Activated CD8-positive, alpha-beta memory T cell treated with anti-CD3 and anti-CD28 coated beads for 48 hours (primary cell): ENCODE results near the gene LHX3.

ENCODE experiments used
- DNase-seq, 3 experiments: peaks; one replicate each; pipeline ENCODE4 v3.0.0-alpha.2; 2020; ENCODE audit warnings: low read depth in 2 of 3, low spot score in 2 of 3

The LHX3 gene

DNA sequence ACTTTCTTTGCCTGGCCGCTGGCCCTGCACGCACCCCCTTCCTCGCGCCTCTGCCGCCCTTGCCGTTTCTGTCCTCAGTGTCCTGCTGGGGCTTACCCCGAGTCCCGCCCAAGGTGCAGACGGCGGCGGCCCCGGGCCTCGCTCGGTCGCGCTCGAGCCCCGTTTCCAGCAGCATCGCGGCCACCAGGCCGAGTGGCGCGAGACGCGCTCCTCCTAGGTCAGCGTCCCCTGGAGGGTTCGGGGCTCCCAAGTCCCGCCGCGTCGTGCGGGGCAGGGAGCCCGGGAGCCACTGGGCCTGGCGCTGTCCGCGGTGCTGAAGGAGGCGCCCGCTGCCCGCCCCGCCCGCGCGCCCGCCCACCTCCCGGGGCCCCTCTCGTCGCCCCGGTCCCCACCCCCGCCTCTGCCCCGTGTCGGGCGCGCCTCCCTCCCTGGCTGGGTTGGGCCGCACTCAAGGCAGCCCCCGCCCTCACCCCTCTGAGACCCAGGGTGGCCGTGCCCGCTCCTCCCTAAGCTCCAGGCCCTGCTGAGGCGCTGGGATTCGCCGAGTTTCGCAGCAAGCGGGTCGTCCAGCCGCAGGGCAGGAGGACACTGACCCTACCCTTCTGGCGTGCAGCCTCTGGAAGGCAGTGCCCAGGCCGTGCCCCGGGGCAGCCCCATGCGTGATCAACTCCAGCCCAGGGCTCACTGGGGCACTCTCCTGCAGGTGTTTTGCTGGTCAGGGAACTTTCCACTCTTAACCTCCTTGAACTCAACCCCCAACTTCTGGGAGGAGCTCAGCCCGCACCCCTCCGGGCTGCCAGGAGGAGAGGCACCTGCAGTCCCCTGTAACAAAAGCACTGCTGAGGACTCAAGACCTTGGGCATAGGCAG, at the start of gene LHX3:
Gene LHX3, minus strand, starts transcription at position 291 of the 869 bp plus-strand sequence. Its CDS starts 116 bp downstream, at position 175.
- DNase-seq = no peak

DNA sequence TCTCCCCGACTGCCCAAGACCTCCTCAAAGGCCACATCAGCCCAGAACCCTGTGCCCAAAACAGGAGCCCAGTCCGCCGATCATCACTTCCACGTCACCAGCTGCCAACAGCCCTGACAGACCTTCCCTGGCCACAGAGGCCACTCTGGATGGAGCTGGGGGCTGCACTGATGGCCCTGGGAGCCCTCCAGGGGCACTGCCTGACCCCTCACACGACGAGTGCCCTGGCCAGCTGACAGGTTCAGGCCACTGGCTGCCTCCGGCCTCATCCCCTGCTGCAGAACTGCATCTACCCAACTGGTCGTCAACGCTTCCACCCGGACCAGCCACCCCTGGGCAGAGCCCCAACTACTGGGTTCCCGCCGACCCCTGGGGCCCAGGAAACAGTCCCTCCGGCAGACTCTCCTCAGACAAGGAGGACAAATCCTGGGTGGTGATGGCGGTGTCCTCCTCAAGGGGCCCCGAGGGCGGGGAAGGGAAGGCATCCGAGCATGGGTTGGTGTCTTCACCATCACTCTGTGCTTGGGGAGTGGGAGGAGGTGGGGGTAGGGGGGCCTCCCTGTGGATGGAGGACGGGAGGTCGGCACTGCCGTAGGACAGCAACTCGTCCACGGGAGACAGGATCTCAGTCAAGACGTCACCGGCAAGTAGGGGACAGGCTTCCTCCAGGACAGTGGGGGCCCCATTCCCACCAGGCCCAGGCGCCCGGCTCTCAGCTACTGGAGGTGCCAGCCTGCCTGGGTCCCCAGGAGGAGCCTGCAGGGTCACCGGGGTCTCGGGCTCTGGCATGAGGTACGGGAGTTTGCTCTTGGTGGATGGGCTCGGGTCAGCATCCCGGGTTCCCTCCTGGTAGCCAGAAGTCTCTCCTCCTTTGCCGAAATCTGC, 48.6 kb upstream of the LHX3 start:
- no peak for DNase-seq

DNA sequence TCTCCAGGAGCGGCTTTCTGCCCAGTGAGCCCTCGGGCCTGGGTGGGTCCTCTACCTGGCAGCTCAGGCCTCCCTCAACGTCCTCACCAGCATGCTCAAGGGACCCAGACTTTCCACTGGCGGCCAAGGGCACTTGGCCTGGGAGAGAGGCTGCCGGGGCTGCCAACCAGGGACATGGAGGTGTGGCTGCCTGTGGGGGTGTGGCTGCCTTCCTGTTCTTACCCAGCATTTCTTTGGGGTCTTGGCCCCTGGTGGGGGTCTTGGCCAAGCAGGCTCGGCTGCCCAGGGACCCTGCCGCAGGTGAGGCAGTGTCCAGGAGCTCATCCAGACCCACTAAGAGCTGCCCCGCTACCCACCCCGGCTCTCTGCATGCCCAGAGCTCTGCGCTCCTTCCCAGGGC, 47.9 kb upstream of the LHX3 start:
- no peak for DNase-seq

DNA sequence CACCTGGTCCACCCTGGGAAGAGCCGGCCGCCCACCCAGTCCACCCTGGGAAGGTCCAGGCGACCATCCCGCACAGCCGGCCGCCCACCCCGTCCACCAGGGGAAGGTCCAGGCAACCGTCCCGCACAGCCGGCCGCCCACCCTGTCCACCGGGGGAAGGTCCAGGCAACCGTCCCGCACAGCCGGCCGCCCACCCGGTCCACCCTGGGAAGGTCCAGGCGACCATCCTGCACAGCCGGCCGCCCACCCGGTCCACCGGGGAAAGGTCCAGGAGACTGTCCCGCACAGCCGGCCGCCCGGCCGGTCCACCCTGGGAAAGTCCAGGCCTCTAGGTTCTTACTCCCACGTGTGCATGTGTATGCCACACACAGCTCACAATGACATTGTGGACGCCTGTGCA, 47.4 kb upstream of the LHX3 start:
- no peak for DNase-seq

DNA sequence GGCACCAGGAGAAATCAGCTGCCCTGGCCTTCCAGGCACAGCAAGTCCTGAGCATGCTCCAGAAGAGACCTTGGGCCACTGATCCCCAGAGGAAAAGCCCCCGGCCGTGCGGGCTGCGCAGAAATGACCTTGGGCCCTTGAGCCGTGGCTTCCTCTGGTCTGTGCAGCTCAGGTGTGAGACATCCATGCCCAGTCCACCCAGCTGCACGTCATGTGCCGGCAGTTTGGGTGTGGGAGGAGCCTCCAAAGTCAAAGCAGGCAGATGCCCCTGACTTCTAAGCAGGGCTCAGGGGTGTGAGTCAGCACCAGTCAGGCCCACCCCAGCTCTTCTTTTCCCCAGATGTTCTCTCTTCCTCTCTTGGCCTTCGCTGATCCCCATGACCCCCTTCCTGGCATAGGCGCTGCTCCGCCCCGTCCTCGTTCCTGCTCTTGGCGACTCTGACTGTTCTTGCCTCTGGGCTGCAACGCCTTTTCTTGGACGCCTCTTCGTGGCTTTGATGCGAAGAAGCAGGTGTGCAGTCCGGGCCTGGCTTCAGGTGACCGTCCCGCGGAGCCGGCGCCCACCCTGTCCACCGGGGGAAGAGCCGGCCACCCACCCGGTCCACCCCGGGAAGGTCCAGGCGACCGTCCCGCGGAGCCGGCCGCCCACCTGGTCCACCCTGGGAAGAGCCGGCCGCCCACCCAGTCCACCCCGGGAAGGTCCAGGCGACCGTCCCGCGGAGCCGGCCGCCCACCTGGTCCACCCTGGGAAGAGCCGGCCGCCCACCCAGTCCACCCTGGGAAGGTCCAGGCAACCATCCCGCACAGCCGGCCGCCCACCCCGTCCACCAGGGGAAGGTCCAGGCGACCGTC, 46.6 kb upstream of the LHX3 start:
- no peak for DNase-seq

DNA sequence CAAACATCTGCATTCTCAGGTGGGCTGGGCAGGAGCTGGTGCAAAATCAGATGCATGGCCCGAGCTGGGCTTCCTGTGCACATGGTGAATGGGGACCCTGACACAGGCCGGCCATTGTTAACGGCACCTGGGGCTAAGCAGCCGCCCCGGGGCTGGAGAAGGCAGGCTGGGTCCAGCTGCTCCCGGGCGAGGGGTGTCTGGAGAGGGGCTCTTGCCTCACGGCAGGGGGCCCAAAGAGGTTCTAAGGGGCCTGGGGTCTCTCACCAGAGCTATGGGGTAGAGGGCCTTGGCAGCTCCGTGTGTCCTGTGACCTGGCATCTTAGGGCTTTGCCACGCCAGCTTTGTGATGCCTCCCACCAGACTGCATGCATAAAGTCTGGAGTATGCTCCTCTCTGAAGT, 45.7 kb upstream of the LHX3 start:
- DNase-seq = no peak

DNA sequence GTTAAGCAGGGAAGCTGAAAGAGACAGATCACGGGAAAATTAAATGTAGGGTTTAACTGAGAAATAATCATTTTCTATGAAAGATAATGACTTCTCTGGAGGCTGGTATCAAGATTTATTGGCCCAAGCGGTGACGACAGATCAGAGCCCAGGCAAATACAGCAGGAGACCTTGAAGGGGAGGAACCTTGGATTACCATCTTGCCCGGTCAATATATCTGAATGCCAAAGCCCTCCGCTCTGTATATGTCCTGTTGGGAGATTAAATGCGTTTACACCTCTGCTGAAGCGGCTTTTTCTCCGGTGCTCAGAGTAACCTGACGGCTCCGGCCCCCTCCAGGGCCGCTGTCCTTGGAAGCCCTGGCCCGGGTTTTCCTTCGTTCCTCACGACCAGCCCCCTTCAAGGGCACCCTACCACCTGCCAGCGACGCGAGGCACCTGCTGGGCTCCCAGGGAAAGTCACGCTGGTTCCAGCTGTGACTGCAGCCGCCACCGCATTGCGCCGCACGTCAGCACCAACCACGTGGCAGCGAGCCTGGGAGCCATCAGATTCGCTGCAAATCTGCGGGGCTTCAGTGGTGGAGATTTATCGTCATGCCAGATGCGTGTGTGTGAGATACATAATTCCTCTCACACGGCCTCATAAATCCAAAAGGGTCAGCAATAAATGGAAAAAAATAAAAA, 45.1 kb upstream of the LHX3 start:
- DNase-seq = no peak

DNA sequence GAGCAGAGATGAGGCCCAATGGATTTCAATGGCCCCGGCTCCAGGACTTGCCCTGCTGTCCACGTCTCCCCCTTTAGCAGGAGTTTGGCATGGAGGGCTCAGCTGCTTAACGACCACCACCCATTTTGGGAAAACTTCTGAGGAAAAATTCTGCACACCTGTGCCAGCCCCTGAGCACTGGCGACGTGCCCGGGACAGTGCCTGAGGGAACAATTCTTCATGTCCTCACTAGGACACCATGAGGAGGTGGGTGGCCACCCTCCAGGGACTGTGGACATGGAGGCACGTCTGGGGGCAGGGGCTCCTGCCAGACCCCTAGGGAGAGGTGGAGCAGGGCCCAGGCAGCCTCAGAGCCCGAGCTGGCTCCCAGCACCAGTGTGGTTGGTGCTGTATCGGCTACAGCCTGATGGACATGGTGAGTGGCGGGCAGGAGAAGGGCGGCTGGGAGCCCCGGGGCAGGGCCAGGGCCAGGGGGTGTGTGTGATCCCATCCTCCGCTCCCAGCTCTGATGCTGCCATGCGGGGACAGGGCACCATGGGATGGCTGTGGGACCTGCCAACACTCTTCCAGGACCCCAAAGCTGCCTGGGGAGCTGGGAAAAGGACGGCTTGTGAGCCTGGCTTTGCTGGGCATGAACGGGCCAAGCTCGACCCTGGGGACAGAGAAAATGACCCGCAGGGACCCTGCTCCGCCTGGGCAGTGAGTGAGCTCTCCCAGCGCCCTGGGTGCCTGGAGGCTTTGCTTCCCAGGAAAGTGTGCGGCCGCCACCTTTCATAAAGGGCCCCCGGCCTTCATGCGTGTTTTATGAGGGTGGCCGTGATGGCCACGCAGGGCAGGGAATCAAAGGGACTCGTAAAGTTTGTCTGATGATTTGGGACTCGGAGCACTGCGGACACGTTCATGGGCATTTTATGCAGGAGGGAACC, 44.3 kb upstream of the LHX3 start:
- DNase-seq = no peak

DNA sequence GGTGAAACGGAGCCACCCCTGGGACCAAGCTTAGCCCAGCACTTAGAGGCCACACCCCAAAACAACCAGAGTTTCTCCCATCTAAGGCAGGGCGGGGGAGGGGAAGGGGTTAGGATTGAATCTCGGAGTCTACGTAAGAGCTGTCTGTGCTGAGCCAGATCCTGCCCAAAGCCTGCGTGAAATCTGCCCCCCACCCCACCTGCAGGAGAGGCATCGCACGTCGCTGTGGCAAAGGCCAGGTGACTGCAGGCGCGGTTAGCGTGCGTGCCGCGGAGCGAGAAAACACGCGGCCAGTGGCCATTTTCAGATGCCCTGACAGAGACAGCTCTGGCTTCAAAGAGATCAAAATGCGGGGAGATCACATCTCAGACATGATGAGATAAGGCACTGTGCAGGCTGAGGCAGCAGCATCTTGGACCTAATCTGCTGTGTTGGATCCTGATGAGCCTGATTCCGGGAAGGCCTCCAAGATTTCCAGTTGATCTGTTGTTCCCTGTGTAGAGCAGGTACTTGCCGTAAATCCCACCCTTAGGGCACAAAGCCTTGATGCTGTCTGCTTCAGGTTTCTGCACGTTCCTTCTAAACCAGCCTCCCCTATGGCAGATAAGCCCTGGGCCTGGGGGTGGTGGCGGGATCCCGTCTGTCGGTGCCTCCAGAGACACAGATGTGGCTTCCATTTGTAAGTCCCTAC, 43.2 kb upstream of the LHX3 start:
- DNase-seq = no peak

DNA sequence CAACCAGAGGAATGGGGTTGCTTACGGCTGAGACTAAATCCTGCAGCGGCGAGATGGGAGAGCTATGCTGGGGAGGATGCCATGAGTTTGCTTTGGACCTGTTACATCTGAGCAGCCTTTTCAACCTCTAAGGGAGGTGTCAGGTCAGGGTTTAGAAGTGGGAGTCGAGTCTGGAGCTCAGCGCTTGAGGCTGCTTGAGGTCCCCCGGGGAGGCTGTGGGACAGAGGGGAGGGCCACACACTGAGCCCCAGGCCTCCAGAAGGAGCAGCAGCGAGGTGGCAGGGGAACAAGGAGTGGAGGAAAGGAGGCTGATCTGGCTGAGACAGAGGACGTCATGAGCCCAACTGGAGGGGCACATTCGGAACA, 42.6 kb upstream of the LHX3 start:
- no peak for DNase-seq

DNA sequence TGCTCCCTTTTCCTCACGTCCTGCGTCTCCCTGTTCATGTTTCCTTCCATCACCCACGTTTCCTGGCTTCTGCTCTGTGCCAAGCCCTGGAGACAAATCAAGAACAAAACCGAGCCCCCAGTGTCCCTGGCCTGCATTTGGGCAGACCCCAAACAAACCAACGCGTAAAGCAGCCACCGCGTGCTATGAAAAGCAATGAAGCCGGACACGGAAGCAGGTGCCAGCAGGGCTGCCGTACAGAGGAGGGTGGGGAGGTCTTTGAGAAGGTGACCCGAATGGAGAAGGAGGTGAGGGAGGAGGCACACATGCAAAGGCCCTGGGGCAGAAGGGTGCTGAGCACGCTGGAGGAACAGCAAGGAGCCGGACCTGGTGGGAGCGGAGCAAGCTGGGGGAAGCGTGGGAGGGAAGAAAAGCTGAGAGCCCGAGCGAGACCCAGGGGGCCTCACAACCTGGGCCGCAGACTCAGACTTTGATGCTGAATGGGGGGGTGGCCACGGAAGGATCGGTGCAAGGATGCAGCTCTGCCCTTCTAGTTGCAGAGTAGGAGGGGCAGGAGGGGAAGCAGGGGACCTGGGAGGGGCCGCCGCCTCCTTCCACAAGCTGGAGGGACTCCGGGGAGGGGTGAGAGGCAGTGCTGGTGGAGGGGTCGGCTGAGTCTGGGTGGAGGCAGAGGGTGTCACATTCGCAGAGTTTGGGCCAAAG, 42.1 kb upstream of the LHX3 start:
- DNase-seq = no peak

DNA sequence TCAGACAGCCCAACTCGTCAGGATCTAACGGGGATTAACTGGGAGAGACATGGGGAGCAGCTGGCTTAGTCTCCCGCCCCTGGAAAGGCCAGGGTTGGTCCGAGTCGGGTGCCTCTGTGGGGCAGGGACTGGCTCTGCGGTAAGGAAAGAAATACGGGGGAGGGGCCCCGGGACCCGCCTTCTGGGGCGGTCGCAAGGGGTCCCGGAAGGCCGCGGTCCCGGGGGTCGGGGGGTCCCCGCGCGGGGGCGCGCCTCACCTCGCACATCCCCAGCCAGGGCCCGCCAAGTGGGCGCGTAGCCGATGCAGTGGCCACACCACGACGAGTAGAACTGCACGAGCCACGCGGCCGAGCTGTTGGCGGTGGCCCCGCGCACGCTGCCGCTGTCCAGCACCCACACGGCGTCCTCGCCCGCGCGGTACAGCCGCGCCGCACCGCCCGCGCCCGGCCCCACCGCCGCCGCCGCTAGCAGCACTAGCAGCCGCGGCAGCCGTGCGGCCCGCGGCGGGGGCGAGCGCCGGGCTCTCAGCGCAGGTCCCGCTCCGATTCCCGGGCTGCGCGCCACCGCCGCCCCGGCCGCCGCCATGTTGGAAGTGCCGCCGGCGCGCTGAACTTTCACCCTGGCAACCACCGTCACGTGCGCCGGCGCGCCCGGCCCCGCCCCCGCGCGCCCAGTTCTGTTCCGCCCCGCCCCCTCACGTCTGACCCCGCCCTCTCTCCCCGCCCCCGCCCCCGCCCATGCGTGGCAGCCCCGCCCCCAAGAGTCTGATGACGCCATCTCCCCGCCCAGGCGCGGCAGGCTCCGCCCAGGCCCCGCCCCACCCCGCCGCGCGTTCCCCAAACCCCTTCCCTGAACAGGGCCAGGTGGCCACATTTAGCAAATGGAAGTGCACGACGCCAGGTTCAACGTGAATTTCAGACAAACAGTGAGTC, 40.6 kb upstream of the LHX3 start, which contains the start of gene QSOX2:
Gene QSOX2, minus strand, starts transcription at position 594 of the 932 bp plus-strand sequence. Its CDS starts 9 bp downstream, at position 585.
- DNase-seq = peak; percentile 59 to 85 (median 70)

DNA sequence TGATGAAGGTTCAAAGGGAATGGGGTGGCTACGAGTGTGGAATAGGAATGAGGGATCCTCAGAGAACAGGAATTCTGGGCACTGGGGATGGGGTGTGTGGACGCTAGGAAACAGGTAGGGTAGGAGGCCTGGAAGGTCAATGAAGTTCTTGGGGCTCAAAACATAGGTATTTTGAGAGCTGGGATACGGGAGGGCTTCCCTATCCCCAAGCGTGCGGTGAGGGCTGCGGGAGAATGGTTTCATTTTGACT, 40.0 kb upstream of the LHX3 start:
- no peak for DNase-seq

DNA sequence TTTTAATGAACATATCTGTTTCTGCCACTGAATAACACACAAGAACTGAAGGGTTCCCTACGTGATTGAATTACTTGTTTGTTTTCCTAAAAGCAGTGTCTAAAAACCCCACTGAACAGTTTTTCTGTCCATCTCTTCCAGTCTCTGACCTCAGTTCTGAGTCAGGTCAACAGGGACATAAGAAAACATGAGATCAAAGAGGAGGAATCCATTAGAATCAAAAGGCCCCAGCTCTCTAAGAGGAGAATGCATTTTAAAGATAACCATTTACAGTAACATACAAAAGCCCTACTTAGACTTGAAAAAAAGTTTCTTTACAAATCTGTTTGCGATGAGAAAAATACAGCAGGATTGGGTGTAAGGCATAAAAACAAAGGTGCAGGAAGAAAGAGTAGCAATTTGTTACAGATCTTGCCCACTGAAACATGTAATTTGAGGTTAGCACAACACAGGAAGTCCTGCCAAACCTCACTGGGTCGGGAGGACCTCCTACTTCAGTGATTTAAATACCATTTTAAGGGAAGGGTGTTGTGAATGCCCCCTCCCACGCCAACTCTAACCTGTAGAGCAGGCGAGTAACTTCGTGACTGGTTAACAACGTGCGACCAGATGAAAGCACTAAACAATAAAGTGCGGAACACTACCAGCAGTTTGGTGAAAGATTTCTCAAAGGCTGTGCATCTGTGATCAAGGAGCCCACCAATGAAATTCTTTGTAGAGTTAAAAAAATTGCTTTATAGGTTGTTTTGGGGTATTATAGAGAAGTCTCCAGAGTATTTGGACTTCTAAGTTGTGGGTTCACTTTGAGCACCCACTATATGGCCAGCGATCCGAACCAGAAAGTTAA, 39.4 kb upstream of the LHX3 start:
- DNase-seq = peak in 2 of 3 experiments; percentile 34 to 38

DNA sequence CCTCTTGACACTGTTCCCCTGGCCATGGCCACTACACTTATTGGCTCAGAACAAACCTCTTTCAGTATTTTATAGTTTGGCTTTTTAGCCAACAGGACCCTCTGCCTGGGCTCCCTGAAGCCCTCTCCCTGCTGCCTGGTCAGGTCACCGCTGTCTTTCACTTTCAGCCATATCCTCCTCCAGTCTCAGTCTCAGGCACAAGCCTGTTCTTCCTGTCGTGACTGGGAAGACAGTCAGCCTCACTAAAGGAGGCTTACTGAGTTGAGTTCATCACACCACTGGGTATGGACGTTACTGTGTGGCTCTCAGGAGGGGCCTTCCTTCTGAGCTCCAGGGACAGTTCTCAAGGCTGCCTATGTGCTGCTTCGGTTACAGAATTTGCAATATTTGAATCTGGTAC, 38.7 kb upstream of the LHX3 start:
- no peak for DNase-seq

DNA sequence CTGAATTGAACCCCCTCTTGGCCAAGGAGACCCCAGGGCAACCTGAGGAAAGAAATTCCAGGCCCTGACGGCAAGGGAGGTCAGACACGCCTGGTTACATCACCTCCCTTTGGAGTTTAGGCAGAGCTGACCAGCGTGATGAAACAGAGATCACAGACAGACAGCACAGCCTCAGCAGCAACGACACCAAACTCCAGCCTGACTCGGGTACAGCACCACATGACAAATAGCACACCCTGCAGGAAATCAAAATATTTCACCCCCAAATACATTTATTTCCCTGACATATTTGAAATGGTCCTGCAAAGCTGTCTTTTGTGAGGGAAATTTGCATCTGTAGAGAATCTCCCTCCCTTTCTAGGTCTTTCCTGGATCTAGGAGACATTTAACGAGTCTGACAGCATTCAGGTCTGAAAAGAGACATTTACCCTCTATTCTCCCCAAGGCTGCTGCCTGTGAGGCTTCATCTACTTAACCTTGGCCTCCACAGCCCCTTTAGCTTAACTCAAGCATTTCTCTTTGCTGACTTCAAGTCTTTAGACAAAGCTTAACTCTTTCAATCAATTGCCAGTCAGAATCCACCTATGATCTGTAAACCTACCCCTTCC, 38.1 kb upstream of the LHX3 start:
- DNase-seq = no peak
